HL-60 (cell line): ENCODE measurements around the gene ELOVL2.
"Not testable (repeated sequence)": the region's sequence is repeated elsewhere in the genome, so short reads cannot be mapped to it uniquely, and the experiment has no call there.

ENCODE experiments used
- DNase-seq, 2 experiments: peaks; one replicate each; pipeline ENCODE4 v3.0.0-alpha.2; 2010 to 2020; ENCODE audit warnings: low read depth in 1 of 2, low spot score in 1 of 2
- H3K27ac ChIP-seq: fragments of 250-450 bp; sonication (Bioruptor Pico); replicated peaks from 2 replicates; pipeline ENCODE4 v1.5.1; 2020; ENCODE audit warnings: mild to moderate bottlenecking, moderate library complexity
- H3K27me3 ChIP-seq: fragments of 250-450 bp; sonication (Bioruptor Pico); 2 replicates; pipeline ENCODE4 v1.5.1; 2021; ENCODE audit warnings: mild to moderate bottlenecking, moderate library complexity; ENCODE audit not compliant: insufficient read depth, poor library complexity, severe bottlenecking
- H3K4me3 ChIP-seq: replicated peaks from 2 replicates; pipeline ENCODE4 v1.5.1; 2011; ENCODE audit warnings: mild to moderate bottlenecking, control low read depth, low read length; ENCODE audit not compliant: insufficient read depth
- CTCF ChIP-seq: IDR thresholded peaks from one replicate; pipeline ENCODE4 v1.5.1; 2011; ENCODE audit warnings: low read length, control low read depth, inconsistent platforms; ENCODE audit not compliant: insufficient read depth
- GABPA ChIP-seq: IDR thresholded peaks from 2 replicates; pipeline ENCODE4 v1.6.1; 2012; ENCODE audit warnings: low read depth
- POLR2AphosphoS5 ChIP-seq: IDR thresholded peaks from 2 replicates; pipeline ENCODE4 v1.6.1; 2012; ENCODE audit warnings: low read depth
- REST ChIP-seq: IDR thresholded peaks from 2 replicates; pipeline ENCODE4 v1.6.1; 2012; ENCODE audit warnings: low read depth; ENCODE audit not compliant: insufficient replicate concordance
- SPI1 ChIP-seq: IDR thresholded peaks from 2 replicates; pipeline ENCODE4 v1.6.1; 2012; ENCODE audit warnings: low read depth, mild to moderate bottlenecking, borderline replicate concordance
- long read RNA-seq: library from polyadenylated mRNA; unstranded; transcript quantifications from one replicate; pipeline ENCODE4 v2.0.0, GENCODE V29; 2020

The ELOVL2 gene
- long read RNA-seq, result 0 reads

GRCh38 chr6:11043961-11044711 lies at the start of gene ELOVL2:
ELOVL2 (minus strand) TSS chr6:11044305; CDS start chr6:11044230, 75 bp downstream.
- TF ChIP-seq POLR2AphosphoS5, result no peak
- TF ChIP-seq CTCF, result peak; percentile 45
- peak; percentile 90 for TF ChIP-seq REST
- TF ChIP-seq SPI1, result no peak
- Histone ChIP-seq H3K27me3 (peaks cover 28% of the 10 kb centered on the region), H3K27ac (no peak within 1 kb of the TSS), H3K4me3 (peak within 1 kb of the TSS; percentile 57)
- DNase-seq, result peak; percentile 27 to 28

GRCh38 chr6:11093376-11093625 lies 49.2 kb upstream of the ELOVL2 start:
- H3K27me3 ChIP-seq, result no peaks in the 10 kb centered on the region
- DNase-seq, result no peak
- TF ChIP-seq GABPA (no peak), REST (peak; percentile 45), CTCF (no peak), POLR2AphosphoS5 (no peak)
- peak overlapping the region; percentile 96 for H3K27ac ChIP-seq
- H3K4me3 ChIP-seq, result peak overlapping the region; percentile 83

GRCh38 chr6:11092668-11093375 lies 48.7 kb upstream of the ELOVL2 start:
- no peak for TF ChIP-seq GABPA
- TF ChIP-seq REST, result no peak
- no peak for TF ChIP-seq SPI1
- TF ChIP-seq CTCF, result no peak
- no peak for TF ChIP-seq POLR2AphosphoS5
- DNase-seq, result no peak
- H3K27ac ChIP-seq, result peak overlapping the region; percentile 96
- peak overlapping the region; percentile 83 for H3K4me3 ChIP-seq
- H3K27me3 ChIP-seq, result no peaks in the 10 kb centered on the region

GRCh38 chr6:11091141-11091540 lies 47.0 kb upstream of the ELOVL2 start:
- H3K27ac ChIP-seq, DNase-seq, H3K27me3 ChIP-seq, H3K4me3 ChIP-seq: not testable (repeated sequence)
